IgD-negative memory B cell (primary cell): ENCODE results near the gene PCSK2. TPM values are rescaled to one million over a fixed set of nuclear protein-coding genes. Genes with fewer than 3 reads are reported as not detected.

Experiments used
- H3K27ac Mint-ChIP-seq, 3 donors: one replicate each; pipeline ENCODE4 v1.8.0; 2020 to 2022; ENCODE audit warnings: mild to moderate bottlenecking in 3 of 3, mixed read lengths in 3 of 3, moderate library complexity in 1 of 3
- H3K27me3 Mint-ChIP-seq: one replicate; pipeline ENCODE4 v1.8.0; 2021; ENCODE audit warnings: mixed read lengths
- H3K36me3 Mint-ChIP-seq: one replicate; pipeline ENCODE4 v1.8.0; 2020; ENCODE audit warnings: mild to moderate bottlenecking, mixed read lengths
- H3K4me1 Mint-ChIP-seq, 3 donors: one replicate each; pipeline ENCODE4 v1.8.0; 2020 to 2022; ENCODE audit warnings: mixed read lengths in 3 of 3, mild to moderate bottlenecking in 1 of 3
- H3K4me3 Mint-ChIP-seq, 4 donors: one replicate each; pipeline ENCODE4 v1.8.0; 2020 to 2022; ENCODE audit warnings: mild to moderate bottlenecking in 4 of 4, mixed read lengths in 4 of 4, moderate library complexity in 3 of 4
- H3K9me3 Mint-ChIP-seq, 3 donors: one replicate each; pipeline ENCODE4 v1.8.0; 2020 to 2021; ENCODE audit warnings: mixed read lengths in 3 of 3, mild to moderate bottlenecking in 1 of 3
- polyA plus RNA-seq: library from polyadenylated mRNA; unstranded; fragments of 300-500 nt; fragmentation: Illumina TruSeq; gene quantifications from one replicate; pipeline ENCODE4 v1.2.3, GENCODE V29; 2021

The PCSK2 gene
- polyA plus RNA-seq, 1 donor from 2014 or later, result not detected

DNA sequence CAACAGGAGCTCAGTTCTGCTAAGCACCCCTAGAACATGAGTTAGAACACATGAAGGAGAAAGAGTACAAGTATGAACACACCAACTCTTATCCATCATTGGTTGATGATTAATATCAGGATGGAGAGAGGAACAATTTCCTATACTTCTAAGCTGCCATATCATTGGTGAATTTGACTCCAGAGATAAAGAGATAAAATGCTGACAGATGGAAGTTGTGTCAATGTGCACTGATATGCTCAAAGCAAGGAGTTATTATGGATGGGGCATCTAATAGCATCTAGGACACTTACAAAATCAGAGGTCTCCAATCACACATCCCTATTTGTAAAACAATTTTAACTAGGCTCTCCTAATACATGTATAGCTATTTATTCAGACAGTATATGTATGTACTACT lies 159.0 kb downstream of the PCSK2 start:
- peaks cover 0 to 2% (median 0%) of the 10 kb centered on the region in 3 donors for H3K9me3 Mint-ChIP-seq
- H3K4me1 Mint-ChIP-seq, result no peaks in the 10 kb centered on the region
- H3K27ac Mint-ChIP-seq, result no peak overlapping the region
- peaks cover 3% of the 10 kb centered on the region for H3K27me3 Mint-ChIP-seq
- no peak overlapping the region for H3K4me3 Mint-ChIP-seq
- no peaks in the 10 kb centered on the region for H3K36me3 Mint-ChIP-seq

- H3K4me1 Mint-ChIP-seq, result peaks cover 0 to 1% (median 0%) of the 10 kb centered on the region in 3 donors
- H3K4me3 Mint-ChIP-seq, result no peak overlapping the region
- H3K36me3 Mint-ChIP-seq, result no peaks in the 10 kb centered on the region
- H3K9me3 Mint-ChIP-seq, result peaks cover 0 to 4% (median 0%) of the 10 kb centered on the region in 3 donors
- H3K27ac Mint-ChIP-seq, result no peak overlapping the region
- peaks cover 3% of the 10 kb centered on the region for H3K27me3 Mint-ChIP-seq
Observed at GRCh38 chr20:17390655-17391054, 163.8 kb downstream of the PCSK2 start.

GRCh38 chr20:17391127-17391771 lies 164.4 kb downstream of the PCSK2 start:
- Mint-ChIP-seq H3K4me3 (no peak overlapping the region), H3K36me3 (no peaks in the 10 kb centered on the region), H3K9me3 (peaks cover 0 to 4% (median 0%) of the 10 kb centered on the region in 3 donors), H3K27me3 (peaks cover 3% of the 10 kb centered on the region), H3K4me1 (peaks cover 0 to 1% (median 1%) of the 10 kb centered on the region in 3 donors), H3K27ac (no peak overlapping the region)

GRCh38 chr20:17394411-17394810 lies 167.6 kb downstream of the PCSK2 start:
- peaks cover 6% of the 10 kb centered on the region for H3K27me3 Mint-ChIP-seq
- no peak overlapping the region for H3K4me3 Mint-ChIP-seq
- H3K9me3 Mint-ChIP-seq, result peaks cover 0 to 4% (median 0%) of the 10 kb centered on the region in 3 donors
- H3K36me3 Mint-ChIP-seq, result no peaks in the 10 kb centered on the region
- H3K27ac Mint-ChIP-seq, result no peak overlapping the region
- peaks cover 0 to 1% (median 1%) of the 10 kb centered on the region in 3 donors for H3K4me1 Mint-ChIP-seq

- Mint-ChIP-seq H3K36me3 (no peaks in the 10 kb centered on the region), H3K4me1 (peaks cover 0 to 1% (median 1%) of the 10 kb centered on the region in 3 donors), H3K27me3 (peaks cover 6% of the 10 kb centered on the region), H3K9me3 (peaks cover 0 to 3% (median 3%) of the 10 kb centered on the region in 3 donors), H3K4me3 (no peak overlapping the region), H3K27ac (no peak overlapping the region)
Observed at GRCh38 chr20:17395729-17396128, 168.9 kb downstream of the PCSK2 start.

- peaks cover 0 to 3% (median 0%) of the 10 kb centered on the region in 3 donors for H3K9me3 Mint-ChIP-seq
- peaks cover 14% of the 10 kb centered on the region for H3K27me3 Mint-ChIP-seq
- peaks cover 0 to 1% (median 0%) of the 10 kb centered on the region in 3 donors for H3K4me1 Mint-ChIP-seq
- H3K36me3 Mint-ChIP-seq, result no peaks in the 10 kb centered on the region
- H3K4me3 Mint-ChIP-seq, result no peak overlapping the region
- H3K27ac Mint-ChIP-seq, result no peak overlapping the region
Observed at GRCh38 chr20:17399303-17399985, 172.6 kb downstream of the PCSK2 start.

GRCh38 chr20:17403461-17403860 lies 176.6 kb downstream of the PCSK2 start:
- H3K4me1 Mint-ChIP-seq, result no peaks in the 10 kb centered on the region
- no peak overlapping the region for H3K4me3 Mint-ChIP-seq
- peaks cover 0 to 3% (median 0%) of the 10 kb centered on the region in 3 donors for H3K9me3 Mint-ChIP-seq
- H3K27ac Mint-ChIP-seq, result no peak overlapping the region
- H3K36me3 Mint-ChIP-seq, result no peaks in the 10 kb centered on the region
- peaks cover 10% of the 10 kb centered on the region for H3K27me3 Mint-ChIP-seq

- H3K27me3 Mint-ChIP-seq, result peaks cover 12% of the 10 kb centered on the region
- no peak overlapping the region for H3K4me3 Mint-ChIP-seq
- H3K27ac Mint-ChIP-seq, result no peak overlapping the region
- no peaks in the 10 kb centered on the region for H3K4me1 Mint-ChIP-seq
- H3K36me3 Mint-ChIP-seq, result no peaks in the 10 kb centered on the region
- H3K9me3 Mint-ChIP-seq, result no peaks in the 10 kb centered on the region
Observed at GRCh38 chr20:17406051-17406590, 179.3 kb downstream of the PCSK2 start.

DNA sequence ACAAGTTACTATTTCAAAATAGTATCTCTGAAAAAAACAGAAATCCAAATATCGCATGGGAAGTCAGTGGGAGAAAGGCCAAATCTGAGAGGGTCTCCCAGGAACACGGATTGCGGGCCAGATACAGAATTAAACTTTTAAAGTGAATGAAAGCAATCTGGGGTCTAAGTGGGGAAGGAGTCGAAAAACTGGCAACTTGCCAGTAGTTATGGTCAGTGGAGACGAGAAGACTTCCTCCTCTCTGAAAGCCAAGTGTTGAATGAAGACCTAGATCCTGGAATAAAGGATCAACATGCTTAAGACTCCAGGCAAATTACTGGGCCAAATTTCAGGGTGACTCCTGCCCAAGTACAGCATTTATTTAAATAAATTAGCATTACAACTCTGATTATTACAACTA lies 180.7 kb downstream of the PCSK2 start:
- Mint-ChIP-seq H3K27me3 (peaks cover 9% of the 10 kb centered on the region), H3K9me3 (peaks cover 0 to 3% (median 0%) of the 10 kb centered on the region in 3 donors), H3K4me3 (no peak overlapping the region), H3K4me1 (no peaks in the 10 kb centered on the region), H3K27ac (no peak overlapping the region), H3K36me3 (no peaks in the 10 kb centered on the region)

GRCh38 chr20:17417225-17417624 lies 190.4 kb downstream of the PCSK2 start:
- Mint-ChIP-seq H3K27ac (no peak overlapping the region), H3K4me1 (no peaks in the 10 kb centered on the region), H3K4me3 (no peak overlapping the region), H3K36me3 (no peaks in the 10 kb centered on the region), H3K9me3 (peaks cover 2 to 11% (median 2%) of the 10 kb centered on the region in 3 donors), H3K27me3 (peaks cover 6% of the 10 kb centered on the region)

GRCh38 chr20:17418737-17419136 lies 191.9 kb downstream of the PCSK2 start:
- no peaks in the 10 kb centered on the region for H3K4me1 Mint-ChIP-seq
- no peaks in the 10 kb centered on the region for H3K36me3 Mint-ChIP-seq
- H3K27me3 Mint-ChIP-seq, result peaks cover 6% of the 10 kb centered on the region
- peaks cover 0 to 9% (median 2%) of the 10 kb centered on the region in 3 donors for H3K9me3 Mint-ChIP-seq
- no peak overlapping the region for H3K27ac Mint-ChIP-seq
- H3K4me3 Mint-ChIP-seq, result no peak overlapping the region

GRCh38 chr20:17419479-17420041 lies 192.7 kb downstream of the PCSK2 start:
- H3K36me3 Mint-ChIP-seq, result no peaks in the 10 kb centered on the region
- no peak overlapping the region for H3K4me3 Mint-ChIP-seq
- H3K27ac Mint-ChIP-seq, result no peak overlapping the region
- H3K9me3 Mint-ChIP-seq, result peaks cover 0 to 5% (median 4%) of the 10 kb centered on the region in 3 donors
- peaks cover 6% of the 10 kb centered on the region for H3K27me3 Mint-ChIP-seq
- no peaks in the 10 kb centered on the region for H3K4me1 Mint-ChIP-seq

- peaks cover 6% of the 10 kb centered on the region for H3K27me3 Mint-ChIP-seq
- no peaks in the 10 kb centered on the region for H3K36me3 Mint-ChIP-seq
- H3K27ac Mint-ChIP-seq, result no peak overlapping the region
- no peak overlapping the region for H3K4me3 Mint-ChIP-seq
- peaks cover 0 to 3% (median 0%) of the 10 kb centered on the region in 3 donors for H3K9me3 Mint-ChIP-seq
- H3K4me1 Mint-ChIP-seq, result no peaks in the 10 kb centered on the region
Observed at GRCh38 chr20:17421493-17421892, 194.7 kb downstream of the PCSK2 start.

- Mint-ChIP-seq H3K36me3 (no peaks in the 10 kb centered on the region), H3K4me1 (no peaks in the 10 kb centered on the region), H3K27me3 (peaks cover 5% of the 10 kb centered on the region), H3K27ac (no peak overlapping the region), H3K9me3 (peaks cover 0 to 3% (median 0%) of the 10 kb centered on the region in 3 donors), H3K4me3 (no peak overlapping the region)
Observed at GRCh38 chr20:17423782-17424181, 196.9 kb downstream of the PCSK2 start.

DNA sequence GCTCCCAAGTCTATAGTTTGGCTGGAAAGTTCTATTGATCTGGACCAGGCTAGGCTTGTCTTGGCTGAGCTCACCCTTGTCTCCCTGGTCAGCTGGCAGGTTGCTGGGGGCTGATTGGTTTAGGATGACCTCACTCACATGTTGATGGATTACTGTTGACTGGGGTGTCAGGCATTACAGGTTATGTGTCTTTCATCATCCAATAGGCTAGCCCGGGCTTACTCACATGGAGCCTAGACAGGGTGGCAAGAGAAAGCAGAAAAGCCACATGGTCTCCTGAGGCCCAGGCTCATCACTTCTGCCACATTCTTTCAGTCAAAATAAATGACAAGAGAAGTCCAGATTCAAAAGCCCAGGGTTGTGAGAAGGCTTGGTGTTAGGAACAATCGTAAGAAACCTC lies 200.8 kb downstream of the PCSK2 start:
- H3K27ac Mint-ChIP-seq, result no peak overlapping the region
- peaks cover 0 to 3% (median 0%) of the 10 kb centered on the region in 3 donors for H3K9me3 Mint-ChIP-seq
- H3K4me1 Mint-ChIP-seq, result no peaks in the 10 kb centered on the region
- peaks cover 5% of the 10 kb centered on the region for H3K27me3 Mint-ChIP-seq
- no peaks in the 10 kb centered on the region for H3K36me3 Mint-ChIP-seq
- H3K4me3 Mint-ChIP-seq, result no peak overlapping the region
